ENCODE measurements around the gene SUPT3H. TPM values are rescaled to one million over a fixed set of nuclear protein-coding genes. Genes with fewer than 3 reads are reported as not detected.

Gene SUPT3H
- total RNA-seq, 1 donor from 2014 or later, result 13.3 TPM

GRCh38 chr6:45419571-45420082 is 41.9 kb upstream of the SUPT3H start:
- TF ChIP-seq, protein P1, sequence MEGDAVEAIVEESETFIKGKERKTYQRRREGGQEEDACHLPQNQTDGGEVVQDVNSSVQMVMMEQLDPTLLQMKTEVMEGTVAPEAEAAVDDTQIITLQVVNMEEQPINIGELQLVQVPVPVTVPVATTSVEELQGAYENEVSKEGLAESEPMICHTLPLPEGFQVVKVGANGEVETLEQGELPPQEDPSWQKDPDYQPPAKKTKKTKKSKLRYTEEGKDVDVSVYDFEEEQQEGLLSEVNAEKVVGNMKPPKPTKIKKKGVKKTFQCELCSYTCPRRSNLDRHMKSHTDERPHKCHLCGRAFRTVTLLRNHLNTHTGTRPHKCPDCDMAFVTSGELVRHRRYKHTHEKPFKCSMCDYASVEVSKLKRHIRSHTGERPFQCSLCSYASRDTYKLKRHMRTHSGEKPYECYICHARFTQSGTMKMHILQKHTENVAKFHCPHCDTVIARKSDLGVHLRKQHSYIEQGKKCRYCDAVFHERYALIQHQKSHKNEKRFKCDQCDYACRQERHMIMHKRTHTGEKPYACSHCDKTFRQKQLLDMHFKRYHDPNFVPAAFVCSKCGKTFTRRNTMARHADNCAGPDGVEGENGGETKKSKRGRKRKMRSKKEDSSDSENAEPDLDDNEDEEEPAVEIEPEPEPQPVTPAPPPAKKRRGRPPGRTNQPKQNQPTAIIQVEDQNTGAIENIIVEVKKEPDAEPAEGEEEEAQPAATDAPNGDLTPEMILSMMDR (IDR thresholded peaks at IDR 0.05), result peak; percentile 71
- no peaks in the 10 kb centered on the region for H3K36me3 Mint-ChIP-seq (ENCODE audit: low read depth)
- H3K9me3 Mint-ChIP-seq (ENCODE audit: low read depth), result no peaks in the 10 kb centered on the region
- H3K27me3 Mint-ChIP-seq (ENCODE audit: low read depth), result no peaks in the 10 kb centered on the region
- peaks cover 52% of the 10 kb centered on the region for H3K4me1 Mint-ChIP-seq (ENCODE audit: low read depth)
- peak overlapping the region; percentile 64 for H3K27ac Mint-ChIP-seq (ENCODE audit: unreplicated experiment)
- peak overlapping the region; percentile 98 for H3K4me3 Mint-ChIP-seq (ENCODE audit: unreplicated experiment)
- DNase-seq (ENCODE audit: low spot score), result peak; percentile 92

- H3K4me1 Mint-ChIP-seq (ENCODE audit: low read depth), result peaks cover 44% of the 10 kb centered on the region
- TF ChIP-seq, protein P1 (IDR thresholded peaks at IDR 0.05), result no peak
- no peaks in the 10 kb centered on the region for H3K27me3 Mint-ChIP-seq (ENCODE audit: low read depth)
Measured at GRCh38 chr6:45417436-45417835, 39.7 kb upstream of the SUPT3H start.

GRCh38 chr6:45416700-45417099 is 39.0 kb upstream of the SUPT3H start:
- TF ChIP-seq, protein P1 (IDR thresholded peaks at IDR 0.05), result no peak
- Mint-ChIP-seq H3K4me1 (ENCODE audit: low read depth) (peaks cover 44% of the 10 kb centered on the region), H3K36me3 (ENCODE audit: low read depth) (no peaks in the 10 kb centered on the region), H3K27me3 (ENCODE audit: low read depth) (no peaks in the 10 kb centered on the region), H3K27ac (ENCODE audit: unreplicated experiment) (no peak overlapping the region), H3K4me3 (ENCODE audit: unreplicated experiment) (no peak overlapping the region), H3K9me3 (ENCODE audit: low read depth) (no peaks in the 10 kb centered on the region)
- no peak for DNase-seq (ENCODE audit: low spot score)

More at GRCh38 chr6:45417436-45417835, 39.7 kb upstream of the SUPT3H start:
- Mint-ChIP-seq H3K36me3 (ENCODE audit: low read depth) (no peaks in the 10 kb centered on the region), H3K27ac (ENCODE audit: unreplicated experiment) (no peak overlapping the region), H3K4me3 (ENCODE audit: unreplicated experiment) (no peak overlapping the region), H3K9me3 (ENCODE audit: low read depth) (no peaks in the 10 kb centered on the region)
- no peak for DNase-seq (ENCODE audit: low spot score)

DNA sequence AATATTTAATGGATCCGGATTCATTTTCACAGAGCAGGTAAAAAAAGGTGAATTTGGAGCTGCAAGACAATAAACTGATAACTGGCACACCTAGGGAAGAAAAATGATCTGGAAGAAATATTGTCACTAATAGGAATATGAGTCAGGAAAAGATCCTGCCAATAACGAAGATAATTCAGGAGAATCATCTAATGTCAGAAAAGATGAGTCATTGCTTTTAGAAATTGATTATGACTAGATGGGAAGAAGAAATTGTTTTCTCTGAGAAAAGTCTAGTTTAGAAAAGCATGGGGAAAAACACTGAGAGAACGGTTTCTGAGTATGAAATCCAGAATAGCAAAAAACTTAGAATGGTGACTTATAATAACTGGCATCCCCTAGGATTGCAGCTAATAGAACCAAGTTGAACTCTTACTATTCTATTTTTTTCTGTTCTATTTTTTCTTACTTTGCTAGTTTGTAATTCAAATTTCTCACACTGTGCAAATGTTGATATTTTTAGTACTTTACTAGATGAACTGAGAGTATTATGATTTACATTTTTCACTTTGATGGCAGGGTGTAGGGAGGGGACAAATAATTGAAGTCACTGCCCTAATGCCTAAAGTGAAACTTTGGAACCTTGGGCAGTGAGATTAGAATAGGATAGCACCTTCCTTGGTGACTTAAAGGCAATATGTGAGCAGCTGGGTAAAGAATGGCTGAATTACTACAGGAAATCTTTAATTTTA is 38.2 kb upstream of the SUPT3H start:
- Mint-ChIP-seq H3K36me3 (ENCODE audit: low read depth) (no peaks in the 10 kb centered on the region), H3K9me3 (ENCODE audit: low read depth) (no peaks in the 10 kb centered on the region), H3K27ac (ENCODE audit: unreplicated experiment) (no peak overlapping the region), H3K4me3 (ENCODE audit: unreplicated experiment) (no peak overlapping the region), H3K27me3 (ENCODE audit: low read depth) (no peaks in the 10 kb centered on the region), H3K4me1 (ENCODE audit: low read depth) (peaks cover 40% of the 10 kb centered on the region)
- no peak for DNase-seq (ENCODE audit: low spot score)
- TF ChIP-seq, protein P1 (IDR thresholded peaks at IDR 0.05), result no peak

DNA sequence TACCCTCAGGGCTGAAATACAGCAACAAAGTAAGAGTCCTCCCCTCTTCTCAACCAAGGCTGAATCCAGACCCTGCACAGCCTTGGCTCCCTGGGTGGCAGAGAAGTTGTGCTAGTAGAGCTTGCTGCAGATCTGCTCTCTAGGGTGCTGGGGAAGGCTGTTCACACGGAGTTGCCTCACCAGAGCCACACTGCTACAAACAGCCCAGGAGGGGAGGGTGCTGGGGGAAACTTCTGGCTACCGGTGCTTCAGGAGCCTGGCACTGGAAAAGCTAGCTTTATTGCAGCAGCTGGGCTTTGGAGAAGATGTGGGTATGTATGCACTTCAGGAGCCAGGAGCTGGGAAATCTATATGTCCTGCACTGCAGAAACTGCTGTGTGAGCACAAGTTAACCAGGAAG is 37.6 kb upstream of the SUPT3H start:
- H3K27me3 Mint-ChIP-seq (ENCODE audit: low read depth), result no peaks in the 10 kb centered on the region

More for the DNA sequence above, 37.6 kb upstream of the SUPT3H start:
- Mint-ChIP-seq H3K9me3 (ENCODE audit: low read depth) (no peaks in the 10 kb centered on the region), H3K4me3 (ENCODE audit: unreplicated experiment) (no peak overlapping the region), H3K4me1 (ENCODE audit: low read depth) (peaks cover 33% of the 10 kb centered on the region), H3K36me3 (ENCODE audit: low read depth) (no peaks in the 10 kb centered on the region), H3K27ac (ENCODE audit: unreplicated experiment) (no peak overlapping the region)
- DNase-seq (ENCODE audit: low spot score), result no peak
- TF ChIP-seq, protein P1 (IDR thresholded peaks at IDR 0.05), result no peak

Measured in chondrocyte (in vitro differentiated cells).